MM.1S (cell line): ENCODE measurements around the gene CYP17A1.

Source experiments
- DNase-seq: peaks from one replicate; pipeline ENCODE4 v3.0.0-alpha.2; 2015
- H2AFZ ChIP-seq: fragments of 300-600 bp; sonication (generic); 2 replicates; pipeline ENCODE4 v1.6.0; 2016; ENCODE audit warnings: antibody characterized with exemption, low read length
- H3F3A ChIP-seq: fragments of 300-600 bp; sonication (generic); 2 replicates; pipeline ENCODE4 v1.6.1; 2016; ENCODE audit warnings: mild to moderate bottlenecking, antibody characterized with exemption, low read length, moderate library complexity, mixed read lengths; ENCODE audit not compliant: insufficient read depth
- H3K27ac ChIP-seq: fragments of 300-600 bp; sonication (generic); 2 replicates; pipeline ENCODE4 v1.5.1; 2016; ENCODE audit warnings: mild to moderate bottlenecking, low read length
- H3K27me3 ChIP-seq: fragments of 300-600 bp; sonication (generic); replicated peaks from 2 replicates; pipeline ENCODE4 v1.6.0; 2016; ENCODE audit warnings: low read length; ENCODE audit not compliant: insufficient read depth
- H3K36me3 ChIP-seq: fragments of 300-600 bp; sonication (generic); replicated peaks from 2 replicates; pipeline ENCODE4 v1.6.1; 2016; ENCODE audit warnings: mild to moderate bottlenecking, low read length, mixed read lengths; ENCODE audit not compliant: insufficient read depth
- H3K4me1 ChIP-seq: fragments of 300-600 bp; sonication (generic); 2 replicates; pipeline ENCODE4 v1.6.1; 2016; ENCODE audit warnings: low read length, mixed read lengths
- H3K4me2 ChIP-seq: fragments of 300-600 bp; sonication (generic); 2 replicates; pipeline ENCODE4 v1.6.0; 2016; ENCODE audit warnings: low read depth, low read length
- H3K4me3 ChIP-seq: fragments of 300-600 bp; sonication (generic); 2 replicates; pipeline ENCODE4 v1.5.1; 2016; ENCODE audit warnings: low read length, mixed read lengths
- H3K79me2 ChIP-seq: fragments of 300-600 bp; sonication (generic); 2 replicates; pipeline ENCODE4 v1.6.1; 2016; ENCODE audit warnings: mixed run types, low read length, mixed read lengths
- H3K9ac ChIP-seq: fragments of 300-600 bp; sonication (generic); 2 replicates; pipeline ENCODE4 v1.6.1; 2016; ENCODE audit warnings: low read length, mixed read lengths
- H3K9me2 ChIP-seq: fragments of 300-600 bp; sonication (generic); replicated peaks from 2 replicates; pipeline ENCODE4 v1.6.1; 2016; ENCODE audit warnings: mild to moderate bottlenecking, low read length, mixed read lengths; ENCODE audit not compliant: insufficient read depth
- H3K9me3 ChIP-seq: fragments of 300-600 bp; sonication (generic); replicated peaks from 2 replicates; pipeline ENCODE4 v1.6.1; 2016; ENCODE audit warnings: mild to moderate bottlenecking, low read length, mixed read lengths; ENCODE audit not compliant: insufficient read depth
- H4K20me1 ChIP-seq: fragments of 300-600 bp; sonication (generic); 2 replicates; pipeline ENCODE4 v1.6.1; 2016; ENCODE audit warnings: mild to moderate bottlenecking, low read length, moderate library complexity, mixed read lengths; ENCODE audit not compliant: insufficient read depth
- EZH2 ChIP-seq: fragments of 300-600 bp; sonication (generic); optimal IDR thresholded peaks from 2 replicates; pipeline ENCODE3; 2017; ENCODE audit warnings: low read depth, mild to moderate bottlenecking, antibody characterized with exemption, low read length, mixed read lengths
- EZH2phosphoT487 ChIP-seq: fragments of 300-600 bp; sonication (generic); IDR thresholded peaks from 2 replicates; pipeline ENCODE4 v1.6.1; 2018; ENCODE audit warnings: antibody characterized with exemption, low read length
- TF ChIP-seq, protein P1 (sequence below): fragments of 300-600 bp; sonication (generic); IDR thresholded peaks from 2 replicates; pipeline ENCODE4 v1.5.1; 2016; ENCODE audit warnings: antibody characterized with exemption, low read length, mixed read lengths

The CYP17A1 gene

DNA sequence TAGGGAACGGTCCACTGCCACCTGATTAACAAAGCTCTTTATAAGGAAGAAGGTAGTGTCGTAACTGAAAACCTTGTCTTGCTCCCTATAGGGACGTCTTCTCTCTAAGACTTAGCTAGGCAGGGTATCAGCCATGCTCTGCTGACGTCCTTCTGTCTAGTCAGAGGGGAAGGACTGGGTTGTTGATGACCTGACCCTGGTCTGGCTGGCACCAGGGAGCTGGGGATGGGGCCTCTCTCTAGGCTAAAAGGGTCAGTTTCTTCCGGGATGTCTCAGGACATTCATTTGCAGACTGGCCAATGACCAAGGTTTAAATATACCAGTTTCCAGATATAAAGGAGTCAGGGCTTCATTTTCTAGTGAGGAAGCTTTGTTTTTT is 9.6 kb downstream of the CYP17A1 start:
- Histone ChIP-seq H3K4me2 (no peak overlapping the region), H3K36me3 (no peaks in the 10 kb centered on the region), H3K79me2 (no peaks in the 10 kb centered on the region), H4K20me1 (no peaks in the 10 kb centered on the region), H3K9me3 (no peaks in the 10 kb centered on the region), H3K9me2 (no peaks in the 10 kb centered on the region), H3K27me3 (no peaks in the 10 kb centered on the region), H3K4me3 (no peak overlapping the region), H3F3A (no peaks in the 10 kb centered on the region), H2AFZ (no peak overlapping the region), H3K4me1 (no peaks in the 10 kb centered on the region), H3K27ac (no peak overlapping the region), H3K9ac (no peak overlapping the region)
- TF ChIP-seq, protein P1, sequence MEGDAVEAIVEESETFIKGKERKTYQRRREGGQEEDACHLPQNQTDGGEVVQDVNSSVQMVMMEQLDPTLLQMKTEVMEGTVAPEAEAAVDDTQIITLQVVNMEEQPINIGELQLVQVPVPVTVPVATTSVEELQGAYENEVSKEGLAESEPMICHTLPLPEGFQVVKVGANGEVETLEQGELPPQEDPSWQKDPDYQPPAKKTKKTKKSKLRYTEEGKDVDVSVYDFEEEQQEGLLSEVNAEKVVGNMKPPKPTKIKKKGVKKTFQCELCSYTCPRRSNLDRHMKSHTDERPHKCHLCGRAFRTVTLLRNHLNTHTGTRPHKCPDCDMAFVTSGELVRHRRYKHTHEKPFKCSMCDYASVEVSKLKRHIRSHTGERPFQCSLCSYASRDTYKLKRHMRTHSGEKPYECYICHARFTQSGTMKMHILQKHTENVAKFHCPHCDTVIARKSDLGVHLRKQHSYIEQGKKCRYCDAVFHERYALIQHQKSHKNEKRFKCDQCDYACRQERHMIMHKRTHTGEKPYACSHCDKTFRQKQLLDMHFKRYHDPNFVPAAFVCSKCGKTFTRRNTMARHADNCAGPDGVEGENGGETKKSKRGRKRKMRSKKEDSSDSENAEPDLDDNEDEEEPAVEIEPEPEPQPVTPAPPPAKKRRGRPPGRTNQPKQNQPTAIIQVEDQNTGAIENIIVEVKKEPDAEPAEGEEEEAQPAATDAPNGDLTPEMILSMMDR: no peak
- TF ChIP-seq EZH2: no peak
- TF ChIP-seq EZH2phosphoT487: no peak
- DNase-seq: no peak

- Histone ChIP-seq H3K36me3 (no peaks in the 10 kb centered on the region), H3K9me2 (no peaks in the 10 kb centered on the region), H3K27me3 (no peaks in the 10 kb centered on the region), H3K27ac (no peak overlapping the region), H3K4me3 (no peak overlapping the region), H3K9me3 (no peaks in the 10 kb centered on the region), H3K9ac (no peak overlapping the region), H3F3A (no peaks in the 10 kb centered on the region), H2AFZ (no peak overlapping the region), H3K4me2 (no peak overlapping the region), H4K20me1 (no peaks in the 10 kb centered on the region), H3K79me2 (no peaks in the 10 kb centered on the region), H3K4me1 (no peaks in the 10 kb centered on the region)
- TF ChIP-seq EZH2phosphoT487 (no peak), EZH2 (no peak)
- TF ChIP-seq, protein P1: no peak
- no peak for DNase-seq
Observed at GRCh38 chr10:102826148-102826796, 10.9 kb downstream of the CYP17A1 start.

DNA sequence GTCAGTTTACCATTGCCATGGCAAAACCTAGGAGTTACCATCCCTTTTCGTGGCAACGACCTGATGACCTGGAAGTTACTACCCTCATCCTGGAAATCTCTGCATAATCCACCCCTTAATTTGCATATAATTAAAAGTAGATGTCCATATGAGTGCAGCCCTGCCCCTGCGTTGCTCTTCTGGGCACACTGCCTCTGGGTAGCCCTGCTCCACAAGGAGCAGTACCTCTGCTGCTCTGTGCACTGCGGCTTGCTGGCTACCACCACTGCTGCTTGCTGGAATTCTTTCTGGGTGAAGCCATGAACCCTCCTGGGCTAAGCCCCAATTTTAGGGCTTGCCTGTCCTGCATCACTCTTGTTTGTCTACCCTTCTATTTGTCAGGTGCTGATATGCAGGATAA is 12.5 kb downstream of the CYP17A1 start:
- Histone ChIP-seq H3K9me3 (no peaks in the 10 kb centered on the region), H3K4me2 (no peak overlapping the region), H3K9ac (no peak overlapping the region), H3K4me1 (no peaks in the 10 kb centered on the region), H3K36me3 (no peaks in the 10 kb centered on the region), H4K20me1 (no peaks in the 10 kb centered on the region), H3K27ac (no peak overlapping the region), H3K4me3 (no peak overlapping the region), H3K27me3 (no peaks in the 10 kb centered on the region), H3F3A (no peaks in the 10 kb centered on the region), H3K79me2 (no peaks in the 10 kb centered on the region), H3K9me2 (no peaks in the 10 kb centered on the region), H2AFZ (no peak overlapping the region)
- no peak for TF ChIP-seq EZH2
- TF ChIP-seq, protein P1: no peak
- DNase-seq: no peak
